ENCODE data around the gene TMCC2.
"Not testable (repeated sequence)": the region's sequence is repeated elsewhere in the genome, so short reads cannot be mapped to it uniquely, and the experiment has no call there.

TMCC2 gene

DNA sequence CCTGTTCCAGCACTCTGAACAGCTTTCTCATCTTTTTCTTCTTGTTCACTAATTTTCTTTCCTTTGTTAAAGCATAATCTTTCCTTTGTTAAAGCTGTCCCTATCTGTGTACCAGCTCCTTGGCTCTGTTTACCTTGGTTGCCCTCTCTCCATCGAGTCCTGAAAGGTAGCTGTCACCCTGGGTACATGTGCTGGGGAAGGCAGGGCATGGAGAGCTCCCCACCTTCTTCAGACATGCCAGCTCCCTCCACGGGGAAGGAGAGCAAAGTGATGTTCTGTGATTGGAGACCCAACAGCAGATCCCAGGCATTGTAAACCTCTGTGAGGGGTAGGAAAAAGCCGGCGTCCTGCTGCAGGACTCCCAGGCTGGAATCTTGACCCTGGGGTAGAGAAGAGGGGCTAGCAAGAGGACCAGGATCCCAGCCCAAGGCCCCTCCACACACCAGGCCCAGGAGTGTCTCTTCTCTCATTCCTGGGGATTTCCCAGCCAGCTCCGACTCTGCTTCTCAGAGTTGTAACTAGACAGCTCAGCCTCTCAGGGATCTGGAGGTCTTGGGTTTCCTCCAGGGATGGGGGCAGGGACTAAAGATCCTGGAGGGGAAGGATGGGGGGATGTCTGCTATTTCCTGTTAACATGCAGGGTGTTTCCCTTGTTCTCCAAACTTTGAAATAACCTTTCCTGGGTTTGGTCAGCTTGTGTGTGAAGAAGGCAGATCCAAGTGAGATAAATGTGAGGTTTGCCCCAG, 34.4 kb downstream of the TMCC2 start:
- peak; percentile 54 for DNase-seq (ENCODE audit: low spot score)

DNA sequence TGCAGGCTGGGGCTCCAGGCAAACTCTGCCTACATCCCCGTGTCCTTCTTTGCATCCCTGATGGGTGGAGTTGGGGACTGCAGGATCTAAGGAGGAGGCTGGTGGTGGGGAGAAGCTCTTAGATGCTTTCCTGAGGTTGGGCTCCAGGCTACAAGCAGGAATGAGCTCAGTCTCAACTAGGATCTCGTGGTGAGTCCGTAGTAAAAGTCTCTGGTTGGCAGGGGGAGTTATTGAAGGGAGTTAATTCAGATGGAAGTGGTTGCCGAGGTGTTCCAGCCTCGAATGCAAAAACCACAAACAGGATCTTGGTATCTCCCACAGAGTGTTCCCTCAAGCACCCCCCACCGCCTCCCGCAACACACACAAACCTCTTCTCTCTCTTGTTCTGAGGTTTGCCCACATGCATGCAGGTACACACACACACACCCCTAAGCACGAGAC, 35.0 kb downstream of the TMCC2 start:
- peak; percentile 35 for DNase-seq (ENCODE audit: low spot score)

DNA sequence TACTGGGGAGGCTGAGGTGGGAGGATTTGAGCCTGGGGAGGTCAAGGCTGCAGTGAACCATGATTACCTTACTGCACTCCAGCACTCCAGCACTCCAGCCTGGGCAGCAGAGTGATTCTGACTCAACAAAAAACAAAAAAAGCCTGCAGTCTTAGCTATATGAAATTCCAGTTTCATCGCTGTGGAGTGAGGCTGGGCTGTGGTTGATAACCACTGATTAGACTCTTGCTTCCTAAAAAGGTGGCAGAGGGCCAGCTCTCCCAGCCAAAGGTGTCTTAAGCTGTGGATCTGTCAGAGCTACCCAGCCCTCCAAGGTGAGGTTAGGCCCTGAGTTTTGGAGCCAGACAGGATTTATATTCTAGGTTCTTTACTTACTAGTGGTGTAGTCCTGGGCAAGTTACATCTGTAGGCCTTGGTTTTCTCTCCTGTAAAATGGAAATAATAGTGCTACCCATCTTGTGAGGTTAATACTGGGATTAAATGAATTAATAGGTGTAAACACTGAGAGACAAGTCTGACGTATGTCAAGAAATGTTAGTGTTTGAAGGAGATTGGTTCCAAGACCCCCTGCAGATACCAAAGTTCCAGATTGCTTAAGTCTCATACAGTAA, 35.9 kb downstream of the TMCC2 start:
- no peak for DNase-seq (ENCODE audit: low spot score)

DNA sequence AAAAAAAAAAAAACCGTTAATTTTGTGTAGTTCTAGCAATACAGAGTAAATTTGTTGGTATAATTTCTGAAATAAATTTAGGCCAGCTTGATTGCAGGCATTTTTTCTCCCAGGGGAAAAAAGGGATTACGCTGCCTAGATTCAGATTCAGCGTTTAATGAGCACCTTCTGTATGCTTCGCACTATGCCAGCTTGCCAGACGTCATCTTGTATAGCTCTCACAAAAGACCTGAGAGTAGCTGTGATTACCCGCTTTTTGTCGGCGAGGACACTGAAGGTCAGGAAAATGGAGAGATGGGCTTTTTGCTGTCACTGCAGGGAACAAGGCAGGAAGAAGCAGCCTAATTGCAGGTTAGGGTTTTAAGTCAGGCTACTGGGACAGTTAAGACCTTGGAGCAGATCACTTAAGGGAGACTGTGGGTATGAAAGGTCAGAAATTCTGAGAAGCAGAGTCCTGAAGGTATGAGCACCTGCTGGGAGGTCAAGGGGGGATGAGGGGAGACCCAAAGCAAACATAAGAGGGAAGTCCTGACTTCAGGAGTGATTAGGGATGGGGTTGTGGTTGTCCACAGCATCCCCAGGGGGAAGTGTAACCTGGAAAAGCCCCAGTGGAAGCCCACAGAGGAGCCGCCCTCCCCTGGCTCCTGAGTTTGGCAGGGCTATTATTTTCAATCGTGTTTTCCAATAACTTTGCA, 39.0 kb downstream of the TMCC2 start:
- DNase-seq (ENCODE audit: low spot score) = no peak

DNA sequence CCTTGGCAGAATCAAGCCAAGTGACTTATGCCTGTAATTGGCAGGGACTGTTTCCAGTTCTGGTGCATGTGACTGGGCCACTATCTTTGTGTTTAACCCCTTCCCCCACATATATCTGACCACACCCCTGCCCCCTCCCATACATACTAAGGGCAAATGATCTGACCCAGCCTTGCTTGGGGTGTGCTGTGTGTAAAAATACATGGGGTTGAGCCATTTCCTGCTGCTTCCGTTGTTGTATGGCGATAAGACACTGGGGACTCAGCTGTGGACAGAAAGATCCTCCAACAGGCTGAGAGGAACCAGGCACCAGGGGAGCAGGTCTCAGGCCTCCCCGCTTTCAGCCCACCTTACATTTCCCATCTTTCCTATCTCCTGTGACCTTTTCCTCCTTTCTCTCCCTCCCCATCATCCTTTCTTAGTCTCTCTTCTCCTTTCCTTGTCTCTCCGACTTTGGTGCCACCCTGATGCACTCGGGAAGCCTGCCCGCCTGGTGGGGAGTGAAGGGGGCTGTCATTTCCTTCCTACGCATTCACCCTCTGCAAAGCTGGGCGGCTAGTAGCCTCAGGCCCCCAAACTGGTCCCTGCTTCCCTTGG, 39.7 kb downstream of the TMCC2 start:
- DNase-seq (ENCODE audit: low spot score) = no peak

DNA sequence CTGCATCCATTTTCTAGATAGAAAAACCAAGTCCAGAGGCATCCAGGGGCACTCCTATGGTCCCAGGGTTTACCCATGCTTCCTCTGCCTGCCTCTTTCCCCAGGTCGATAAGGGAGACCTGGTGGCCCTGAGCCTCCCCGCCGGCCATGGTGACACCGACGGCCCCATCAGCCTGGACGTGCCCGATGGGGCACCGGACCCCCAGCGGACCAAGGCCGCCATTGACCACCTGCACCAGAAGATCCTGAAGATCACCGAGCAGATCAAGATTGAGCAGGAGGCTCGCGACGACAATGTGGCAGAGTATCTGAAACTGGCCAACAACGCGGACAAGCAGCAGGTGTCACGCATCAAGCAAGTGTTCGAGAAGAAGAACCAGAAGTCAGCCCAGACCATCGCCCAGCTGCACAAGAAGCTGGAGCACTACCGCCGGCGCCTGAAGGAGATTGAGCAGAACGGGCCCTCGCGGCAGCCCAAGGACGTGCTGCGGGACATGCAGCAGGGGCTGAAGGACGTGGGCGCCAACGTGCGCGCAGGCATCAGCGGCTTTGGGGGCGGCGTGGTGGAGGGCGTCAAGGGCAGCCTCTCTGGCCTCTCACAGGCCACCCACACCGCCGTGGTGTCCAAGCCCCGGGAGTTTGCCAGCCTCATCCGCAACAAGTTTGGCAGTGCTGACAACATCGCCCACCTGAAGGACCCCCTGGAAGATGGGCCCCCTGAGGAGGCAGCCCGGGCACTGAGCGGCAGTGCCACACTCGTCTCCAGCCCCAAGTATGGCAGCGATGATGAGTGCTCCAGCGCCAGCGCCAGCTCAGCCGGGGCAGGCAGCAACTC, 41.3 kb downstream of the TMCC2 start:
- no peak for DNase-seq (ENCODE audit: low spot score)

DNA sequence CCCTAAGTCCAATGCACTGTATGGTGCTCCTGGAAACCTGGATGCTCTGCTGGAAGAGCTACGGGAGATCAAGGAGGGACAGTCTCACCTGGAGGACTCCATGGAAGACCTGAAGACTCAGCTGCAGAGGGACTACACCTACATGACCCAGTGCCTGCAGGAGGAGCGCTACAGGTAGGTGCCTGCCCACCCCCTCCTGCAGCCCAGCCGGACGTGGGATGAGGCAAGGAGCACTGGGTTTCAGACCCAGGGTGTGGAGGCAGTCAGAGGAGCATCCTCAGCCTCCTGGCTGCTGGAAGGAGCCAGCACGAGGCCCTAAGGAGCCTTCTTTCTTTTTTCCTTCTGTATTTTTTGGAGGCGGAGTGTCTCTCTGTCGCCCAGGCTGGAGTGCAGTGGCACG, 42.0 kb downstream of the TMCC2 start:
- DNase-seq (ENCODE audit: low spot score) = no peak

DNA sequence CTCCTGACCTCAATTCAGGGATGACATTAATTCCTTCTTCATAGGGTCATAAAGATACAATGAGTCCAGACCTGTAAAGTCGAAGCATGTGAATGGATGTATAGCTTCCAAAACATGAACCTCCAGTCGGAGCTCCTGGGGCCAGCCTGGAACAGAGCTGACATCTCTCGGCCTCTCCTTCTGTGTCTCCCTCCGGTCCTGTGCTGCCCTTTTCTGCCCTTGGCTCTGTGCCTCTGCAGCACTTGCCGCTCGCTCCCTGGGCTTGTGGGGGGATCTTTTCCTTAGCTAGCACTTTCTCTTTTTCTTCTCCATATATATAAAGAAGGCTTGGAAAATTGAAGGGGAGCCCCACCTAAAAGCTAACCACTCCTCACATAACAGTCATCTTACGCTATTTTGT, 42.5 kb downstream of the TMCC2 start:
- DNase-seq (ENCODE audit: low spot score) = no peak

DNA sequence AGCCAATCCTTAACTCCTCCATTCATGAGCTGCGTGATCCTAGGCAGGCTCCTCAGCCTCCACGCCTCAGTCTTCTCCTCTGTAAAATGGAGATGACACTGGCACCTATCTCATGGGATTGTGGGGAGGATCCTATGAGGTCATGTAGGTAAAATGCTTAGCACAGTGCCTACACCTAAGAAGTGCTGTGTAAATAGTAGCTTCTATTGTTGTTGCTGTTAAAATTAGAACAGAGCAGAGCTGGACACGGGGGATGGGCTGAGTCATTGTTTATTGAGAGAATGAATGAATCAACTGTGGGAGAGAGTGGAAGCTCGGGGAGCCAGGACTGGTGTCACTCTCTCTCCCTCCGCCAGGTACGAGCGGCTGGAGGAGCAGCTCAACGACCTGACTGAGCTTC, 43.0 kb downstream of the TMCC2 start:
- peak; percentile 76 for DNase-seq (ENCODE audit: low spot score)

DNA sequence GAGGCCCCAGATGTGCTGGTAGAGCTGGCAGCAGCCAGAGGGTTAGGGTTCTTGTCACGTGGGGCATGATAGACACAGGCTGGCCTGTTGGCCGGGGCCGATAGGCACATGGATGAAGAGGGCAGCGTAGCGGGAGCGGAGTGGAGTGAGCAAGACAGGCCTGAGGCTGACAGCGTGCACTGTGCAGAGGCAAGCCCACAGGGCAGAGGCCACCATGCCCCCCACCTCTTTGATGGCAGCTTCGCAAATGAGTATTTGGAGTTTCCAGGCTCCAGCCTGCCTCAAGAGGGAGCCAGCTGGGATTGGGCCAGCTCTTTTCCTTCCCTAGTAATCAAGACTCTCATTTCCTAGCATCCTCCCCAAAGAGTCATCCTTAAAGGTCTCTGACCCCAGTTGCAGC, 43.5 kb downstream of the TMCC2 start:
- DNase-seq (ENCODE audit: low spot score) = no peak

DNA sequence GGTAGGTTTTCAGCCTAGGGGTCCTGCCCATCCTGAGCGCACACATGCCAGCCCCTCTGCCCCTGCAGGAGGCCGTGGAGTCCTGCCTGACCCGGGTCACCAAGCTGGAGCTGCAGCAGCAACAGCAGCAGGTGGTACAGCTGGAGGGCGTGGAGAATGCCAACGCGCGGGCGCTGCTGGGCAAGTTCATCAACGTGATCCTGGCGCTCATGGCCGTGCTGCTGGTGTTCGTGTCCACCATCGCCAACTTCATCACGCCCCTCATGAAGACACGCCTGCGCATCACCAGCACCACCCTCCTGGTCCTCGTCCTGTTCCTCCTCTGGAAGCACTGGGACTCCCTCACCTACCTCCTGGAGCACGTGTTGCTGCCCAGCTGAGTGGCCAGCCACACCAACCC, 44.0 kb downstream of the TMCC2 start:
- DNase-seq (ENCODE audit: low spot score) = no peak

DNA sequence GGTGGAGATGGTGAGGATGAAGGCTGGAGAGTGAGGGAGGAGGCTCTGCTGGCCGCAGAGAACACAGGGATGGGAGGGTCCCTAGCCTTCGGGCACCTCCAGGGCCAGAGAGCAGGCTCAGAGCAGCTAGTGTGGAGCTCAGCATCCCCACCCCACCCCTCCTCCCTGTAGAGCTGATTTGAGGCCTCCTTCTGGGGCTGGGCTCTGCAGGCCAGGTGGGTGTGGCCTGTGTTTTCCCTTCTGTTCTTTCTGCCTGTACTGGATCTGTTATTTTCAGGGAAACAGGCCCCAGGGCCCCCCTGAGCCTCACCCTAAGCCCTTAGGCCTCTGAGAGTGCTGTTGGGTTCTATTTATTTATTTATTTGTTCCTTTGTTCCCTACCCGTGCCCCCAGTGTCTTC, 44.8 kb downstream of the TMCC2 start:
- DNase-seq (ENCODE audit: low spot score) = no peak

DNA sequence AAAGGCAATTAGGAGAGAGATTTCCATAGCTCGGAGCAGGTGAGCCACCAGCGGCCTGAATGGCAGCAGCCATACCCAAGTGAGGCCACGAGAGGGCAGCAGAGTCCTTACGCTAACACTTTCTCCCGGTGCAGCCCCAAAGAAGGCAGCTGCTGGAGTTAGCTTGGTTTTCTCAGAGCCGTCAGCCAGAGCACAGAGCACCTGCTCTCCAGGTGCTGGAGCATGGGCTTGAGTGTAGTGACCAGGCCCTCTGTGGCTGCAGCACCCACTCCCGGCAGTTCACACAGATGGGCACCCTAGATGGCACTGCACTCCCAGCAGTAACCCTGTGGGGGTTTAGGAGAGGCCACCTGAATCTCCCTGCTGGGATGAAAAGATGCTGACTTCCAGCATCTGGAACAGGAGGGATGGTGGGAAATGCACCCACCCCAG, 45.8 kb downstream of the TMCC2 start:
- DNase-seq (ENCODE audit: low spot score) = peak; percentile 92

DNA sequence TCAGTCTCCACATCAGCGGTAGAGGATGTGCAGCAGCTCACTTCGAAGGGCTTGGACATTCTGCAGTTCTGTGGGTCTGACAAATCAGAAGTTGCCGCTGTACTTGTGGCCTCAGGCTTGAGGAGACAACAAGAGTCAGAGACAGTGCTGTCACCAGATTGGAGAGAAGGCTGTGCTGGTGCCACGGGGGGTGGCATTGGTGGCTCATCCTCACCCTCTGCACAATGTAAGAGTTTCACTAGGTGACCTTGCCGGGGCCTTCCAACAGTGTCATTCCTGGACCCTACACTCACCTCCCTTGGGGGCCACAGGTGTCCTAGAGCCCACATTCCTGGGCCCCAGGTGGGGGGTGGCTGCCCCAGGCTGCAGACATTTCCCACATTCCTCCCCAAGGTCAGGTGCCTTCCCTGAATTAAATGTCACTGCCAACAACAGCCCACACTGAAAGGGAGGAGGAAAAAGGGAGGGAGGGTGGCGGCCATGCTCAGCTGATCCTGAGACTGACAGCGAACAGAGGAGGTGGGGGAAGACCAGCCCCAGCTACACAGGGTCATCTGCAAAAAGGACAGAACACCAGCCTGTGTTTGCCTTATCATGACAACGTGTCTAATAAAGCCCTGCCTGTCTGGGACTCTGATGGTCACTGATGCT, 46.4 kb downstream of the TMCC2 start:
- no peak for DNase-seq (ENCODE audit: low spot score)

DNA sequence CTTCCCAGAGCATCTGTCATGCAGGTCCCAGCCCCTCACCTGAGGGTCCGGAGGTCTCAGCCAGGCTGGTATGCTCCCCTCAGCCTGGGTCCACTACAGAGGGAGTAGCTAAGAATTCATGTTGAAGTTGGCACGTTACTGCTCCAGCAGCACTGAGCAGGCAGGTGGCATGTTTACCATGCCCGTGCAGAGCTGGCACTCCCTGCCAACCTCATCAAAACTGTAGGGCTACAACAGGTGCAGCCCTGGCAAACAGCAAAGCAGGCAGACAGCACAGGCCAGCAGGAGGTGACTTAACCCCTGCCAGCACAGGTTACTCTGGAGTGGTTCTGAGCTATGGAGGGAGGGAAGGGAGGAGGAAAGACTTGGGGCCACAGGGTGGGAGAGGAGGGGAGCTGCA, 47.4 kb downstream of the TMCC2 start:
- no peak for DNase-seq (ENCODE audit: low spot score)

DNA sequence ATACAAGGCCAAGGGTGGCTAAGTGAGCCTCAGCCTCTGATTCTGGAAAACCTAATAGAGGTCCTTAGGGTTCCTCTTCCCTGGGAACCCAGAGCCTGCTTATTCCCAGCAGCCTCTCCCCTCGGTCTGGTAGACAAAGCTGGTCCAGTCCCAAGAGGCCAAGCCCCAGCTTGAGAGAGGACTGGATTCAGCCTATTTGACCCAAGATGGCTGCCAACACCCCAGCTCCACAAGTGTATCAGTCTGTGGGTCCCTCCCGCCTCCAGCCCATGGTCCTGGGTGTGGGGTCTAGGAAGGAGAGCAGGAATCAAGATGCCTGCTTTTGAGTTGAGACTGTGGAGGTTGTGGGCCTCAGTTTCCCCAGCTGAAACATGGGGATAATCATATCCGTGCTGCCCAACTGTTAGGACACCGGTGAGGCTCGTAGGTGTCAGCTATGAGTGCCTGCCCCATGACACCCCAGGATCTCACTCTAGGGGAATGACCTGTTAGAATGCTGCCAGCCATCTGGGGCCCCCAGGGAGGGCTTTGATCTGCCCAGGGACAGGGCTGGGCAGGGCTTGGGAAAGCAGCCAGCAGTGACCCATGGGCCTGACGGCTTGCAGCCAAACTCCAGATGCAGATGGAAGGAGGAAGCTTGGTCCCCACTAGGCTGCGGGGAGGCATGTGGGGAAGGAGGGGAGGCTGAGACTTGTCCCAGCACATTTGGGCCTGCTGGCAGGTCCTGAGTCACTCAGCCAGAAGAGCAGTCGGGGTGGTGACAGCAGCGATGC, 48.4 kb downstream of the TMCC2 start:
- DNase-seq (ENCODE audit: low spot score) = no peak

DNA sequence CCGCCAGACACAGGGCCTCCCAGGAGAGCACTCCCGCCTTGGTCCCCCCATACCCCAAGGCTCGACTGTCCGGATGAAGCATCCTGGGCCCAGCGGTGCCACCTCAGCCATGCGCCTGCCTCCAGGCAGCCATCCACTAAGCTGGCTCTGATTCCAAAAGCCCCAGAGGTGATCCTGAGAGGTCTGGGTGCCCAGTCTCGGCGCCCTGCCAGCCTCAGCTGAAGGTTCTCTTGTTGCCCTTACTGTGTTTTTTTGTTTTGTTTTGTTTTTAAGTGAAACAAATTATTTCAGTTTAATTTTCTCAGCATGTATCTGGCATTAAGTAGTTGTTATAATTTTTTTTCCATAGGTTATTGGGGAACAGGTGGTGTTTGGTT, 48.9 kb downstream of the TMCC2 start:
- DNase-seq (ENCODE audit: low spot score) = no peak

DNA sequence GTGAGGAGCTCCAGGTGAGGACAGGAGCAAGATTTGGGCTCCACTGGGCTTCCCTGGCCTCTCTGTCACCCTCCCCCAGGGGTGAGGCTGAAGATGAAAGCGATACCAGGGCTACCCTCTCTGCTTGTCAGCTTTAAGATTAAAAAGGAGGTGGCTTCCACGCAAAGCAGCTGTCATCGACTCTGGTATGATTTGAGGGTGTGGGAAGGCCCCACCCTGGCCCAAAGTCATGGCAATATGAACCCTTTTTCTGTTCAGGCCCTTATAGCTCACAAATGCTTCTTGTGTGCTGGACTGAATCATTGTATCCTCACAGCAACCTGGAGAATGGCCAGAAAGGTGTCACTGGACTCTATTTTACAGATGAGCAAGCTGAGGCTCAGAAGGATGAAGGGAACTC, 52.2 kb downstream of the TMCC2 start:
- DNase-seq (ENCODE audit: low spot score) = no peak

DNA sequence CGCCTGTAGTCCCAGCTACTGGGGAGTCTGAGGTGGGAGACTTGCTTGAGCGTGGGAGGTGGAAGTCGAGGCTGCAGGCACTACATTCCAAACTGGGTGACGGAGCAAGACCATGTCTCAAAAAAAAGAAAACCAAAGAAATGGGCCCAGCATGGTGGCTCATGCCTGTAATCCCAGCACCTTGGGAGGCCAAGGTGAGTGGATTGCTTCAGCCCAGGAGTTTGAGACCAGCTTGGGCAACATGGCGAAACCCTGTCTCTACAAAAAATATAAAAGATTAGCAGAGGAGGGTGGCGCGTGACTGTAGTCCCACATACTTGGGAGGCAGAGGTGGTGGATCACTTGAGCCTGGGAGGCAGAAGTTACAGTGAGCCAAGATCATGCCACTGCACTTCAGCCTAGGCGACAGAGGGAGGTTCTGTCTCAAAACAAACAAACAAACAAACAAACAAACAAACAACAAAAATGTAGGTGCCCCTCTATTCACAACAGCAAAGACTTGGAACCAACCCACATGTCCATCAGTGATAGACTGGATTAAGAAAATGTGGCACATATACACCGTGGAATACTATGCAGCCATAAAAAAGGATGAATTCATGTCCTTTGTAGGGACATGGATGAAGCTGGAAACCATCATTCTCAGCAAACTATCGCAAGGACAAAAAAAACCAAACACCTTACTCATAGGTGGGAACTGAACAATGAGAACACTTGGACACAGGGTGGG, 53.1 kb downstream of the TMCC2 start:
- not testable (repeated sequence) for DNase-seq (ENCODE audit: low spot score)
